Measurements from ENCODE around the gene CDHR1.

CDHR1 gene

GRCh38 chr10:84201244-84201606, 6.9 kb downstream of the CDHR1 start:
- DNase-seq = no peak

GRCh38 chr10:84201682-84202081, 7.3 kb downstream of the CDHR1 start:
- DNase-seq = no peak

GRCh38 chr10:84202349-84202748, 8.0 kb downstream of the CDHR1 start:
- DNase-seq = no peak

- no peak for DNase-seq
Observed at GRCh38 chr10:84204122-84204521, 9.8 kb downstream of the CDHR1 start.

- no peak for DNase-seq
Observed at GRCh38 chr10:84204610-84205009, 10.3 kb downstream of the CDHR1 start.

- peak in 3 of 4 experiments; percentile 6 to 21 (median 19) for DNase-seq
Observed at GRCh38 chr10:84205049-84205852, 10.9 kb downstream of the CDHR1 start.

- no peak for DNase-seq
Observed at GRCh38 chr10:84205853-84206525, 11.7 kb downstream of the CDHR1 start.

GRCh38 chr10:84208023-84208422, 13.7 kb downstream of the CDHR1 start:
- DNase-seq = no peak

GRCh38 chr10:84211566-84211965, 17.2 kb downstream of the CDHR1 start:
- DNase-seq = no peak

GRCh38 chr10:84212014-84212413, 17.7 kb downstream of the CDHR1 start:
- DNase-seq = no peak

- no peak for DNase-seq
Observed at GRCh38 chr10:84213076-84213475, 18.7 kb downstream of the CDHR1 start.

- DNase-seq = no peak
Observed at GRCh38 chr10:84214046-84214572, 19.8 kb downstream of the CDHR1 start.

GRCh38 chr10:84214612-84215235, 20.4 kb downstream of the CDHR1 start:
- DNase-seq = no peak

- no peak for DNase-seq
Observed at GRCh38 chr10:84216834-84217233, 22.5 kb downstream of the CDHR1 start.

GRCh38 chr10:84217746-84218145, 23.4 kb downstream of the CDHR1 start:
- no peak for DNase-seq

GRCh38 chr10:84221916-84222315, 27.6 kb downstream of the CDHR1 start:
- DNase-seq = no peak

GRCh38 chr10:84224411-84225028, 30.2 kb downstream of the CDHR1 start:
- DNase-seq = no peak

- no peak for DNase-seq
Observed at GRCh38 chr10:84225427-84226173, 31.3 kb downstream of the CDHR1 start, which contains the start of gene LRIT2. Gene LRIT2 (minus strand): TSS chr10:84225544. CDS start chr10:84225520, 24 bp downstream.

- DNase-seq = no peak
Observed at GRCh38 chr10:84226616-84227015, 32.3 kb downstream of the CDHR1 start.

- no peak for DNase-seq
Observed at GRCh38 chr10:84227810-84228209, 33.5 kb downstream of the CDHR1 start.

- DNase-seq = no peak
Observed at GRCh38 chr10:84230359-84230758, 36.0 kb downstream of the CDHR1 start.

- no peak for DNase-seq
Observed at GRCh38 chr10:84232376-84232775, 38.0 kb downstream of the CDHR1 start.

Measured in activated CD4-positive, CD25-positive, alpha-beta regulatory T cell (primary cell).